Kidney (tissue), 14 donors: Measurements from ENCODE around the gene ATF3. TPM values are rescaled to one million over a fixed set of nuclear protein-coding genes. Genes with fewer than 3 reads are reported as not detected.

Experiments used
- DNase-seq, 5 donors: peaks; one replicate each; pipeline ENCODE4 v3.0.0-alpha.2; 2013 to 2020
- FAIRE-seq: peaks from 2 replicates; lab custom pipeline; 2012; peaks lifted over from hg19 to GRCh38; lab: Jason Lieb, UNC
- H3K27ac ChIP-seq, 2 donors: one replicate each; pipeline ENCODE4 v1.7.0; 2013; ENCODE audit warnings: low read depth in 2 of 2, low read length in 2 of 2, inconsistent platforms in 1 of 2
- H3K27me3 ChIP-seq: one replicate; pipeline ENCODE4 v1.7.1; 2013; ENCODE audit warnings: low read length, inconsistent platforms; ENCODE audit not compliant: control insufficient read depth, insufficient read depth
- H3K36me3 ChIP-seq, 3 donors: one replicate each; pipeline versions ENCODE4 v1.7.0 to v1.7.1; 2013; ENCODE audit warnings: low read length in 3 of 3, control low read depth in 1 of 3, inconsistent platforms in 1 of 3; ENCODE audit not compliant: insufficient read depth in 3 of 3, control insufficient read depth in 2 of 3
- H3K4me1 ChIP-seq, 3 donors: one replicate each; pipeline versions ENCODE4 v1.7.0 to v1.7.1; 2013; ENCODE audit warnings: low read length in 3 of 3, inconsistent platforms in 1 of 3, low read depth in 1 of 3; ENCODE audit not compliant: control insufficient read depth in 2 of 3, insufficient read depth in 2 of 3
- H3K4me3 ChIP-seq, 3 donors: one replicate each; pipeline versions ENCODE4 v1.7.0 to v1.8.1; 2013; ENCODE audit warnings: low read length in 3 of 3, control low read depth in 1 of 3, inconsistent platforms in 1 of 3
- H3K9ac ChIP-seq, 3 donors: one replicate each; pipeline versions ENCODE4 v1.7.0 to v1.7.1; 2013; ENCODE audit warnings: low read length in 3 of 3, control low read depth in 1 of 3, inconsistent platforms in 1 of 3
- H3K9me3 ChIP-seq, 3 donors: one replicate each; pipeline versions ENCODE4 v1.7.0 to v1.7.1; 2013; ENCODE audit warnings: low read length in 3 of 3, control low read depth in 1 of 3, inconsistent platforms in 1 of 3; ENCODE audit not compliant: control insufficient read depth in 2 of 3, insufficient read depth in 1 of 3
- CTCF ChIP-seq: IDR thresholded peaks from 3 replicates; pipeline ENCODE4 v1.5.1; 2012; ENCODE audit warnings: mild to moderate bottlenecking, moderate library complexity, borderline replicate concordance; ENCODE audit not compliant: insufficient read depth; ENCODE audit errors: extremely low read depth
- intact Hi-C: fragments of 100-400 bp; cut with DNase I; formaldehyde crosslinking; loops from one replicate; pipeline ENCODE4 v1.11.1; 2022
- polyA plus RNA-seq: library from polyadenylated mRNA; stranded (reverse); fragments of 350-450 nt; fragmentation: Illumina TruSeq; extraction: RNeasy Lipid Tissue Mini Kit (QIAGEN cat#74804); gene quantifications from one replicate; pipeline ENCODE4 v1.2.3, GENCODE V29; 2014; ENCODE audit warnings: low read depth, low replicate concordance; ENCODE audit not compliant: insufficient read depth
- total RNA-seq: library from RNA; stranded (reverse); fragmentation: NEBNext Ultra II Directional; extraction: Animal tissue kit (Norgen Biotek cat#: 25700); gene quantifications from one replicate; pipeline ENCODE4 v1.2.1, GENCODE V29; 2021
- donor health status: control.
- donor health status: control.
- donor health status: control.
- donor health status: control.
- donor health status: control.
- donor health status: DM: yes; HTN: yes; CAD: no.
- donor health status: Normal renal cell carcinoma (clear cell type).

Gene ATF3
- total and polyA plus RNA-seq, 2 donors from 2014 or later = 12.8 to 14.6 TPM

- Histone ChIP-seq H3K27ac (no peak overlapping the region), H3K9ac (no peak overlapping the region), H3K4me1 (no peaks in the 10 kb centered on the region), H3K4me3 (no peak overlapping the region), H3K9me3 (no peaks in the 10 kb centered on the region), H3K27me3 (peaks cover 2% of the 10 kb centered on the region), H3K36me3 (no peaks in the 10 kb centered on the region)
- FAIRE-seq = no peak
- intact Hi-C loops = no loop called here
- DNase-seq = no peak
- no peak for TF ChIP-seq CTCF
These were observed 24.9 kb upstream of the ATF3 start for GRCh38 chr1:212583643-212584042.

DNA sequence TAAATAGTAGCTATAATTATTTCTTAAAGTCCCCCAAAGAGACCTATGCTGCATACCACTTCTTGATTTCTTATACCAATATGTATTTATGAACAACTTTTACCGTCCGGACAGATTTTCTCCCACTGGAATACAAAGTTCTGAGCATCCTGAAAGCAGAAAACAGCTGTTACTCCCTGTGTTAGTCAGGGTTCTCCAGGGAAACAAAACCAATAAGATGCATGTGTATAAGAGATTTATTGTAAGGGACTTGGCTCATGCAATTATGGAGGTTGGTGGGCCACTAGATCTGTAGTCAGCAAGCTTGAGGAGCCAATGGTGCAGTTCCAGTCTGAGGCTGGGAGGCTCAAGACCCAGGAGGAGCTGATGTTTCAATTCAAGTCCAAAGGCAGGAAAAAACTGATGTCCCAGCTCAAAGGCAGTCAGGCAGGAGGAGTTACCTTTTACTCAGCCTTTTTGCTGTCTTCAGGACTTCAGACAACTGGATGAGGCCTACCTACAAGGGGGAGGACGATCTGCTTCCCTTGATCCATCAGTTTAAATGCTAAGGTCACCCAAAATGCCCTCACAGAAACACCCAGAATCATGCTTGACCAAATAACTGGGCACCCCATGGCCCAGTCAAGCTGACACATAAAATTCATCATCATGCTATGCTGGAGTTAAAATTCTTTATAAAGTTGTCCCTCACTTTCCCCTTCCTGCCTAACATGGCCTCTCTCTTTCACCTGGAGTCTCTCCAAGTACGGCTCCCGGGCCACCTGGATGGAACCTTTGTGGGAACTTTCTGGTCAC is 24.3 kb upstream of the ATF3 start:
- intact Hi-C loops = no loop called here
- peaks cover 2% of the 10 kb centered on the region for H3K27me3 ChIP-seq
- DNase-seq (no peak), FAIRE-seq (no peak)
- H3K4me1 ChIP-seq = no peaks in the 10 kb centered on the region
- H3K9me3 ChIP-seq = no peaks in the 10 kb centered on the region
- H3K27ac ChIP-seq = no peak overlapping the region
- H3K9ac ChIP-seq = no peak overlapping the region
- no peak overlapping the region for H3K4me3 ChIP-seq
- H3K36me3 ChIP-seq = no peaks in the 10 kb centered on the region
- no peak for TF ChIP-seq CTCF

DNA sequence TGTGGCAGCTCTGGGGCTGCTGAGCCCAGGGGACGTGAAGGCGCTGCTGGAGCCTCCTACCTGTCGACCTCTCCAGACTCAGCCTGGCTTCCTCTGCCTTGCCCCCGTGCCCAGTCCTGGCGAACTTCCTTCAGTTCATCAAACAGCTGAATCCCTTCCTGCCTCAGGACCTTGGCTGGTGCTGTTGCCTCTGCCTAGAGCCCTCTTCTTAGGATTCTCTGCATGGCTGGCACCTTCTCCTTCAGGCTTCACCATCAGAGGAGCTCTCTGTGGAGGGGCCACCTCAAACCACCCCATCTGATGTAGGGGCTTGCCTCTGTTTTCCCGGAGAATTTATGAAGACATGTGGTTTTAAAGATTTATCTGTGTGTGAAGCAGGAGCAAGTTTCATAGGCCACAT is 23.4 kb upstream of the ATF3 start:
- intact Hi-C loops = no loop called here
- DNase-seq (no peak), FAIRE-seq (no peak)
- H3K36me3 ChIP-seq = no peaks in the 10 kb centered on the region
- H3K4me3 ChIP-seq = no peak overlapping the region
- H3K27ac ChIP-seq = no peak overlapping the region
- H3K4me1 ChIP-seq = no peaks in the 10 kb centered on the region
- peaks cover 2% of the 10 kb centered on the region for H3K27me3 ChIP-seq
- H3K9ac ChIP-seq = no peak overlapping the region
- H3K9me3 ChIP-seq = no peaks in the 10 kb centered on the region
- TF ChIP-seq CTCF = no peak
